DND-41 (cell line): ENCODE data around the gene IFIH1.
A peak's percentile ranks its signal among the peaks of the same experiment; 100 is the strongest.

Experiments
- ATAC-seq: fragments of 200-7000 bp; cut with Tn5 transposase; 3 replicates; pipeline ENCODE4 v1.9.1; 2021; ENCODE audit warnings: low read depth; ENCODE audit not compliant: insufficient read depth
- DNase-seq: peaks from one replicate; pipeline ENCODE4 v3.0.0-alpha.2; 2020
- H2AFZ ChIP-seq: 2 replicates; pipeline ENCODE4 v1.6.0; 2012; ENCODE audit warnings: low read depth, low read length
- H3K27ac ChIP-seq: 2 replicates; pipeline ENCODE4 v1.5.1; 2012; ENCODE audit warnings: low read length, inconsistent platforms
- H3K27me3 ChIP-seq: fragments of 200-600 bp; sonication (generic); 2 replicates; pipeline ENCODE4 v1.6.0; 2012; ENCODE audit warnings: low read length, mild to moderate bottlenecking, inconsistent platforms; ENCODE audit not compliant: insufficient read depth, poor library complexity
- H3K36me3 ChIP-seq: 2 replicates; pipeline ENCODE4 v1.5.1; 2012; ENCODE audit warnings: low read length, inconsistent platforms; ENCODE audit not compliant: insufficient read depth
- H3K4me1 ChIP-seq: 2 replicates; pipeline ENCODE4 v1.5.1; 2012; ENCODE audit warnings: mild to moderate bottlenecking, low read length; ENCODE audit not compliant: insufficient read depth
- H3K4me2 ChIP-seq: 2 replicates; pipeline ENCODE4 v1.6.0; 2012; ENCODE audit warnings: mild to moderate bottlenecking, moderate library complexity, low read length, inconsistent platforms; ENCODE audit not compliant: insufficient read depth
- H3K4me3 ChIP-seq, 2 experiments: fragments of 200-600 bp in 1 of 2; shearing (Covaris generic) in 1 of 2; 2 replicates each; pipeline ENCODE4 v1.5.1; 2012 to 2016; ENCODE audit warnings: inconsistent platforms in 2 of 2, low read length in 2 of 2, mild to moderate bottlenecking in 2 of 2, low read depth in 1 of 2, moderate library complexity in 1 of 2
- H3K79me2 ChIP-seq: 2 replicates; pipeline ENCODE4 v1.6.0; 2012; ENCODE audit warnings: low read length, inconsistent platforms; ENCODE audit not compliant: insufficient read depth
- H3K9ac ChIP-seq: 2 replicates; pipeline ENCODE4 v1.6.0; 2012; ENCODE audit warnings: low read depth, mild to moderate bottlenecking, inconsistent platforms, low read length, moderate library complexity
- H3K9me3 ChIP-seq: 2 replicates; pipeline ENCODE4 v1.5.1; 2012; ENCODE audit warnings: low read length, moderate library complexity, mild to moderate bottlenecking, inconsistent platforms; ENCODE audit not compliant: insufficient read depth, severe bottlenecking
- H4K20me1 ChIP-seq: 2 replicates; pipeline ENCODE4 v1.6.0; 2012; ENCODE audit warnings: low read length; ENCODE audit not compliant: insufficient read depth
- CTCF ChIP-seq: IDR thresholded peaks from 2 replicates; pipeline ENCODE4 v1.5.1; 2012; ENCODE audit warnings: borderline replicate concordance, low read length, moderate library complexity, mild to moderate bottlenecking; ENCODE audit not compliant: poor library complexity, severe bottlenecking; ENCODE audit errors: extremely low read depth
- EZH2 ChIP-seq: IDR thresholded peaks from 3 replicates; pipeline ENCODE4 v1.6.1; 2012; ENCODE audit warnings: borderline replicate concordance, low read depth, mild to moderate bottlenecking, moderate library complexity, low read length, inconsistent platforms; ENCODE audit not compliant: severe bottlenecking

The IFIH1 gene

GRCh38 chr2:162261032-162261945 lies 57.2 kb downstream of the IFIH1 start:
- TF ChIP-seq EZH2 (no peak), CTCF (no peak)
- H3K36me3 ChIP-seq: no peaks in the 10 kb centered on the region
- H4K20me1 ChIP-seq: no peaks in the 10 kb centered on the region
- peaks cover 11% of the 10 kb centered on the region for H3K4me1 ChIP-seq
- no peaks in the 10 kb centered on the region for H3K79me2 ChIP-seq
- H2AFZ ChIP-seq: peak overlapping the region; percentile 70
- H3K27me3 ChIP-seq: no peaks in the 10 kb centered on the region
- peak; percentile 54 for ATAC-seq
- no peak overlapping the region for H3K4me2 ChIP-seq
- no peak overlapping the region for H3K4me3 ChIP-seq
- peak; percentile 5 for DNase-seq
- H3K9me3 ChIP-seq: no peaks in the 10 kb centered on the region
- no peak overlapping the region for H3K9ac ChIP-seq
- H3K27ac ChIP-seq: 0 out of 2 replicates have a peak overlapping the region, but pooled peaks have one; percentile 38

GRCh38 chr2:162258686-162259085 lies 59.8 kb downstream of the IFIH1 start:
- H2AFZ ChIP-seq: no peak overlapping the region
- TF ChIP-seq EZH2: no peak
- no peak for TF ChIP-seq CTCF
- no peaks in the 10 kb centered on the region for H3K27me3 ChIP-seq
- H3K79me2 ChIP-seq: no peaks in the 10 kb centered on the region
- DNase-seq (no peak), ATAC-seq (no peak)
- H3K9me3 ChIP-seq: no peaks in the 10 kb centered on the region
- no peak overlapping the region for H3K27ac ChIP-seq
- H4K20me1 ChIP-seq: no peaks in the 10 kb centered on the region
- H3K4me3 ChIP-seq: no peak overlapping the region
- H3K9ac ChIP-seq: no peak overlapping the region
- H3K36me3 ChIP-seq: no peaks in the 10 kb centered on the region
- H3K4me2 ChIP-seq: no peak overlapping the region
- H3K4me1 ChIP-seq: peaks cover 11% of the 10 kb centered on the region

GRCh38 chr2:162258169-162258568 lies 60.3 kb downstream of the IFIH1 start:
- no peak for TF ChIP-seq EZH2
- Histone ChIP-seq H3K36me3 (no peaks in the 10 kb centered on the region), H3K4me1 (peaks cover 11% of the 10 kb centered on the region), H3K9me3 (no peaks in the 10 kb centered on the region), H2AFZ (no peak overlapping the region), H3K27me3 (no peaks in the 10 kb centered on the region), H3K79me2 (no peaks in the 10 kb centered on the region), H3K9ac (no peak overlapping the region), H3K27ac (no peak overlapping the region), H3K4me2 (no peak overlapping the region), H3K4me3 (no peak overlapping the region), H4K20me1 (no peaks in the 10 kb centered on the region)
- ATAC-seq (no peak), DNase-seq (no peak)

- TF ChIP-seq CTCF (no peak), EZH2 (no peak)
- H3K9ac ChIP-seq: no peak overlapping the region
- H3K4me2 ChIP-seq: no peak overlapping the region
- H3K36me3 ChIP-seq: no peaks in the 10 kb centered on the region
- H3K79me2 ChIP-seq: no peaks in the 10 kb centered on the region
- H3K27me3 ChIP-seq: no peaks in the 10 kb centered on the region
- ATAC-seq: no peak
- H3K4me3 ChIP-seq: no peak overlapping the region
- no peaks in the 10 kb centered on the region for H4K20me1 ChIP-seq
- no peaks in the 10 kb centered on the region for H3K9me3 ChIP-seq
- H2AFZ ChIP-seq: no peak overlapping the region
- H3K4me1 ChIP-seq: peaks cover 11% of the 10 kb centered on the region
- DNase-seq: no peak
- no peak overlapping the region for H3K27ac ChIP-seq
Measured at GRCh38 chr2:162257425-162257824, 61.1 kb downstream of the IFIH1 start.
